SH-SY5Y (cell line): Measurements from ENCODE around the gene JUP.

ENCODE experiments used
- GATA2 ChIP-seq: IDR thresholded peaks from 2 replicates; pipeline ENCODE4 v1.6.1; 2011; ENCODE audit warnings: mild to moderate bottlenecking, low read depth, low read length
- GATA3 ChIP-seq: IDR thresholded peaks from 2 replicates; pipeline ENCODE4 v1.6.1; 2011; ENCODE audit warnings: low read depth, mild to moderate bottlenecking, low read length, moderate library complexity

GRCh38 chr17:41813152-41813680, 26.7 kb upstream of the JUP start:
- no peak for TF ChIP-seq GATA2
- TF ChIP-seq GATA3 = no peak
